ENCODE data around the gene NHSL2. TPM values are rescaled to one million over a fixed set of nuclear protein-coding genes. Genes with fewer than 3 reads are reported as not detected.

The NHSL2 gene
- total RNA-seq, 1 experiment from 2014 or later, result not detected

GRCh38 chrX:72110051-72110875, 199.6 kb downstream of the NHSL2 start:
- TF ChIP-seq EZH2 (IDR thresholded peaks at IDR 0.05; ENCODE audit: low read depth), result no peak
- TF ChIP-seq, protein P1, sequence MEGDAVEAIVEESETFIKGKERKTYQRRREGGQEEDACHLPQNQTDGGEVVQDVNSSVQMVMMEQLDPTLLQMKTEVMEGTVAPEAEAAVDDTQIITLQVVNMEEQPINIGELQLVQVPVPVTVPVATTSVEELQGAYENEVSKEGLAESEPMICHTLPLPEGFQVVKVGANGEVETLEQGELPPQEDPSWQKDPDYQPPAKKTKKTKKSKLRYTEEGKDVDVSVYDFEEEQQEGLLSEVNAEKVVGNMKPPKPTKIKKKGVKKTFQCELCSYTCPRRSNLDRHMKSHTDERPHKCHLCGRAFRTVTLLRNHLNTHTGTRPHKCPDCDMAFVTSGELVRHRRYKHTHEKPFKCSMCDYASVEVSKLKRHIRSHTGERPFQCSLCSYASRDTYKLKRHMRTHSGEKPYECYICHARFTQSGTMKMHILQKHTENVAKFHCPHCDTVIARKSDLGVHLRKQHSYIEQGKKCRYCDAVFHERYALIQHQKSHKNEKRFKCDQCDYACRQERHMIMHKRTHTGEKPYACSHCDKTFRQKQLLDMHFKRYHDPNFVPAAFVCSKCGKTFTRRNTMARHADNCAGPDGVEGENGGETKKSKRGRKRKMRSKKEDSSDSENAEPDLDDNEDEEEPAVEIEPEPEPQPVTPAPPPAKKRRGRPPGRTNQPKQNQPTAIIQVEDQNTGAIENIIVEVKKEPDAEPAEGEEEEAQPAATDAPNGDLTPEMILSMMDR (conservative IDR thresholded peaks at IDR 0.05), result no peak
- peaks cover 42% of the 10 kb centered on the region for H3K27me3 ChIP-seq (ENCODE audit: insufficient read depth, low read depth)
- H3K4me3 ChIP-seq, result no peak overlapping the region
- POLR2A ChIA-PET (ENCODE audit: unreplicated experiment), result no interaction called here
- H3K79me2 ChIP-seq (ENCODE audit: low read depth), result no peaks in the 10 kb centered on the region
- H3K9me2 ChIP-seq (ENCODE audit: insufficient read depth), result no peaks in the 10 kb centered on the region
- DNase-seq, result no peak
- H3K4me2 ChIP-seq, result no peak overlapping the region
- no peaks in the 10 kb centered on the region for H3K36me3 ChIP-seq (ENCODE audit: low read depth)
- H3F3A ChIP-seq (ENCODE audit: insufficient read depth, low read depth), result no peaks in the 10 kb centered on the region
- intact Hi-C loops (cut with micrococcal nuclease; ENCODE audit: unreplicated experiment), result no loop called here
- H3K4me1 ChIP-seq (replicated peaks; ENCODE audit: insufficient read depth), result no peaks in the 10 kb centered on the region
- no peak overlapping the region for H2AFZ ChIP-seq
- BruUV-seq (replicated peaks), result no TSS peak
- H3K27ac ChIP-seq, result no peak overlapping the region
- CTCF ChIA-PET, result no interaction called here
- H4K20me1 ChIP-seq (ENCODE audit: insufficient read depth), result no peaks in the 10 kb centered on the region
- no peaks in the 10 kb centered on the region for H3K9me3 ChIP-seq (ENCODE audit: insufficient read depth, low read depth)

GRCh38 chrX:72110876-72111708, 200.4 kb downstream of the NHSL2 start:
- Histone ChIP-seq H3K36me3 (ENCODE audit: low read depth) (no peaks in the 10 kb centered on the region), H3K27ac (no peak overlapping the region), H2AFZ (no peak overlapping the region), H4K20me1 (ENCODE audit: insufficient read depth) (no peaks in the 10 kb centered on the region), H3K27me3 (ENCODE audit: insufficient read depth, low read depth) (peaks cover 48% of the 10 kb centered on the region), H3K9me3 (ENCODE audit: insufficient read depth, low read depth) (no peaks in the 10 kb centered on the region), H3K4me1 (replicated peaks; ENCODE audit: insufficient read depth) (no peaks in the 10 kb centered on the region), H3F3A (ENCODE audit: insufficient read depth, low read depth) (no peaks in the 10 kb centered on the region), H3K9me2 (ENCODE audit: insufficient read depth) (no peaks in the 10 kb centered on the region), H3K4me2 (no peak overlapping the region), H3K4me3 (no peak overlapping the region), H3K79me2 (ENCODE audit: low read depth) (no peaks in the 10 kb centered on the region)
- DNase-seq, result no peak
- POLR2A ChIA-PET (ENCODE audit: unreplicated experiment), result no interaction called here
- CTCF ChIA-PET, result no interaction called here
- no TSS peak for BruUV-seq (replicated peaks)
- TF ChIP-seq, protein P1 (conservative IDR thresholded peaks at IDR 0.05), result no peak
- no peak for TF ChIP-seq EZH2 (IDR thresholded peaks at IDR 0.05; ENCODE audit: low read depth)
- intact Hi-C loops (cut with micrococcal nuclease; ENCODE audit: unreplicated experiment), result no loop called here

DNA sequence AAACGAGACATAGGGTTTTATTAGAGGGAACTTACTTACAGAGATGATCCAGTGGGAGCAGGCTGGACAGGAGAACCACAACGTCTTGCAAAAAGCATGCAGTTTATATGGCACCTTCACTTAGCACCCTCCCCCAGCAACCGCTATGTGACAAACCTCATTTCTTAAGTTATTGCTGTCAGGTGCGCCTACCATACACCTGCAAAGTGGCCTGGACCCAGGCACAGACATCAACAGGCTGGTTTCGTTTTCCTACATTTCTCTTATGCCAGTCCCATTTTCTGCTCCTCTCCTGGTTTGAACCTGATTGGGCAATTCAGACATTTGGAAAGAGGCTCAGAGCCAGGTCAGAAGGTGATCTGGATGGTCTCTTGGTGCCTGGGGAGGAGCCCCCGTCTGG, 202.8 kb downstream of the NHSL2 start:
- H2AFZ ChIP-seq, result no peak overlapping the region
- H3K36me3 ChIP-seq (ENCODE audit: low read depth), result no peaks in the 10 kb centered on the region
- H3K9me2 ChIP-seq (ENCODE audit: insufficient read depth), result no peaks in the 10 kb centered on the region
- H3K4me1 ChIP-seq (replicated peaks; ENCODE audit: insufficient read depth), result no peaks in the 10 kb centered on the region
- no peaks in the 10 kb centered on the region for H3K79me2 ChIP-seq (ENCODE audit: low read depth)
- CTCF ChIA-PET, result no interaction called here
- TF ChIP-seq EZH2 (IDR thresholded peaks at IDR 0.05; ENCODE audit: low read depth), result no peak
- H3K4me2 ChIP-seq, result no peak overlapping the region
- no peak overlapping the region for H3K27ac ChIP-seq
- POLR2A ChIA-PET (ENCODE audit: unreplicated experiment), result no interaction called here
- DNase-seq, result no peak
- no peak overlapping the region for H3K4me3 ChIP-seq
- H3K9me3 ChIP-seq (ENCODE audit: insufficient read depth, low read depth), result no peaks in the 10 kb centered on the region
- no peaks in the 10 kb centered on the region for H4K20me1 ChIP-seq (ENCODE audit: insufficient read depth)
- H3K27me3 ChIP-seq (ENCODE audit: insufficient read depth, low read depth), result peaks cover 44% of the 10 kb centered on the region
- BruUV-seq (replicated peaks), result no TSS peak
- H3F3A ChIP-seq (ENCODE audit: insufficient read depth, low read depth), result no peaks in the 10 kb centered on the region
- intact Hi-C loops (cut with micrococcal nuclease; ENCODE audit: unreplicated experiment), result no loop called here

All from PC-9 (cell line).